Measurements from ENCODE around the gene DENND1A.

Gene DENND1A

GRCh38 chr9:123863164-123863855 is 66.6 kb downstream of the DENND1A start:
- no peak for DNase-seq (ENCODE audit: low read depth, low spot score)

- DNase-seq (ENCODE audit: low read depth, low spot score) = no peak
Observed at GRCh38 chr9:123861756-123862120, 68.2 kb downstream of the DENND1A start.

GRCh38 chr9:123861086-123861755 is 68.7 kb downstream of the DENND1A start:
- DNase-seq (ENCODE audit: low read depth, low spot score) = no peak

GRCh38 chr9:123860603-123861002 is 69.3 kb downstream of the DENND1A start:
- no peak for DNase-seq (ENCODE audit: low read depth, low spot score)

GRCh38 chr9:123852403-123852802 is 77.5 kb downstream of the DENND1A start:
- no peak for DNase-seq (ENCODE audit: low read depth, low spot score)

GRCh38 chr9:123851851-123852250 is 78.1 kb downstream of the DENND1A start:
- DNase-seq (ENCODE audit: low read depth, low spot score) = no peak

GRCh38 chr9:123848447-123849085 is 81.4 kb downstream of the DENND1A start:
- DNase-seq (ENCODE audit: low read depth, low spot score) = no peak

- DNase-seq (ENCODE audit: low read depth, low spot score) = no peak
Observed at GRCh38 chr9:123846966-123847365, 83.0 kb downstream of the DENND1A start.

- no peak for DNase-seq (ENCODE audit: low read depth, low spot score)
Observed at GRCh38 chr9:123843703-123844102, 86.2 kb downstream of the DENND1A start.

- DNase-seq (ENCODE audit: low read depth, low spot score) = no peak
Observed at GRCh38 chr9:123835821-123836220, 94.1 kb downstream of the DENND1A start.

GRCh38 chr9:123834889-123835562 is 94.9 kb downstream of the DENND1A start:
- DNase-seq (ENCODE audit: low read depth, low spot score) = no peak

GRCh38 chr9:123834218-123834888 is 95.6 kb downstream of the DENND1A start:
- no peak for DNase-seq (ENCODE audit: low read depth, low spot score)

GRCh38 chr9:123832858-123833650 is 96.9 kb downstream of the DENND1A start:
- DNase-seq (ENCODE audit: low read depth, low spot score) = no peak

GRCh38 chr9:123832176-123832575 is 97.8 kb downstream of the DENND1A start:
- no peak for DNase-seq (ENCODE audit: low read depth, low spot score)

GRCh38 chr9:123828449-123828848 is 101.5 kb downstream of the DENND1A start:
- DNase-seq (ENCODE audit: low read depth, low spot score) = no peak

GRCh38 chr9:123825342-123826060 is 104.4 kb downstream of the DENND1A start:
- no peak for DNase-seq (ENCODE audit: low read depth, low spot score)

GRCh38 chr9:123823194-123823947 is 106.6 kb downstream of the DENND1A start:
- DNase-seq (ENCODE audit: low read depth, low spot score) = no peak

- no peak for DNase-seq (ENCODE audit: low read depth, low spot score)
Observed at GRCh38 chr9:123821619-123822018, 108.3 kb downstream of the DENND1A start.

- DNase-seq (ENCODE audit: low read depth, low spot score) = no peak
Observed at GRCh38 chr9:123820139-123820538, 109.8 kb downstream of the DENND1A start.
